Astrocyte (in vitro differentiated cells and primary cell): ENCODE data around the gene ATP8B4. TPM values are rescaled to one million over a fixed set of nuclear protein-coding genes. Genes with fewer than 3 reads are reported as not detected.

Experiments
- DNase-seq: peaks from one replicate; pipeline ENCODE4 v3.0.0-alpha.2; 2010; ENCODE audit warnings: low read depth
- FAIRE-seq: peaks from 2 replicates; lab custom pipeline; 2011; peaks lifted over from hg19 to GRCh38; lab: Jason Lieb, UNC
- H2AFZ ChIP-seq: 2 replicates; pipeline ENCODE4 v1.6.0; 2012; ENCODE audit warnings: low read depth, low read length, inconsistent platforms
- H3K27ac ChIP-seq: 2 replicates; pipeline ENCODE4 v1.5.1; 2011; ENCODE audit warnings: low read depth, low read length, inconsistent platforms
- H3K27me3 ChIP-seq: 2 replicates; pipeline ENCODE4 v1.6.0; 2011; ENCODE audit warnings: low read length, inconsistent platforms; ENCODE audit not compliant: insufficient read depth
- H3K36me3 ChIP-seq: 2 replicates; pipeline ENCODE4 v1.5.1; 2011; ENCODE audit warnings: low read length, inconsistent platforms; ENCODE audit not compliant: insufficient read depth
- H3K4me1 ChIP-seq: 2 replicates; pipeline ENCODE4 v1.5.1; 2011; ENCODE audit warnings: low read length, inconsistent platforms; ENCODE audit not compliant: insufficient read depth
- H3K4me2 ChIP-seq: 2 replicates; pipeline ENCODE4 v1.6.0; 2012; ENCODE audit warnings: low read length, inconsistent platforms
- H3K4me3 ChIP-seq: 2 replicates; pipeline ENCODE4 v1.5.1; 2011; ENCODE audit warnings: low read depth, mild to moderate bottlenecking, low read length, inconsistent platforms; ENCODE audit not compliant: insufficient read depth
- H3K79me2 ChIP-seq: 2 replicates; pipeline ENCODE4 v1.6.0; 2012; ENCODE audit warnings: mild to moderate bottlenecking, low read length, inconsistent platforms; ENCODE audit not compliant: insufficient read depth
- H3K9ac ChIP-seq: 2 replicates; pipeline ENCODE4 v1.6.0; 2012; ENCODE audit warnings: mild to moderate bottlenecking, low read length, inconsistent platforms
- H3K9me3 ChIP-seq: 2 replicates; pipeline ENCODE4 v1.5.1; 2012; ENCODE audit warnings: low read depth, mild to moderate bottlenecking, low read length, inconsistent platforms; ENCODE audit not compliant: insufficient read depth
- H4K20me1 ChIP-seq: 2 replicates; pipeline ENCODE4 v1.6.0; 2012; ENCODE audit warnings: low read length, inconsistent platforms; ENCODE audit not compliant: insufficient read depth
- H3K27ac Mint-ChIP-seq: one replicate; pipeline ENCODE4 v1.8.0; 2021; ENCODE audit warnings: mild to moderate bottlenecking, mixed read lengths; ENCODE audit not compliant: unreplicated experiment
- H3K27me3 Mint-ChIP-seq: one replicate; pipeline ENCODE4 v1.8.0; 2021; ENCODE audit warnings: low read depth, mixed read lengths; ENCODE audit not compliant: unreplicated experiment
- H3K36me3 Mint-ChIP-seq: one replicate; pipeline ENCODE4 v1.8.0; 2021; ENCODE audit warnings: low read depth, mixed read lengths; ENCODE audit not compliant: unreplicated experiment
- H3K4me1 Mint-ChIP-seq: one replicate; pipeline ENCODE4 v1.8.0; 2021; ENCODE audit warnings: low read depth, mixed read lengths; ENCODE audit not compliant: unreplicated experiment
- H3K4me3 Mint-ChIP-seq: one replicate; pipeline ENCODE4 v1.8.0; 2021; ENCODE audit warnings: mild to moderate bottlenecking, moderate library complexity, mixed read lengths; ENCODE audit not compliant: unreplicated experiment
- H3K9me3 Mint-ChIP-seq: one replicate; pipeline ENCODE4 v1.8.0; 2021; ENCODE audit warnings: mild to moderate bottlenecking, mixed read lengths; ENCODE audit not compliant: unreplicated experiment
- CTCF ChIP-seq: IDR thresholded peaks from 2 replicates; pipeline ENCODE4 v1.5.1; 2011; ENCODE audit warnings: low read depth, mild to moderate bottlenecking, inconsistent platforms, low read length, moderate library complexity; ENCODE audit not compliant: insufficient read depth
- EZH2 ChIP-seq: IDR thresholded peaks from 2 replicates; pipeline ENCODE4 v1.6.1; 2012; ENCODE audit warnings: mild to moderate bottlenecking, low read length, inconsistent platforms; ENCODE audit not compliant: insufficient read depth
- total RNA-seq: library from RNA; stranded (reverse); gene quantifications from 2 replicates; pipeline ENCODE4 v1.2.1, GENCODE V29; 2021

The ATP8B4 gene
- total RNA-seq, 1 donor from 2014 or later, result 0.23 TPM

- DNase-seq (no peak), FAIRE-seq (no peak)
- no peaks in the 10 kb centered on the region for H3K9me3 ChIP-seq
- H3K4me2 ChIP-seq, result no peak overlapping the region
- H3K4me3 ChIP-seq, result no peak overlapping the region
- no peaks in the 10 kb centered on the region for H3K4me1 ChIP-seq
- H3K9ac ChIP-seq, result no peak overlapping the region
- no peak overlapping the region for H3K27ac ChIP-seq
- no peaks in the 10 kb centered on the region for H4K20me1 ChIP-seq
- TF ChIP-seq EZH2 (no peak), CTCF (no peak)
- H3K27me3 ChIP-seq, result no peaks in the 10 kb centered on the region
- H3K79me2 ChIP-seq, result no peaks in the 10 kb centered on the region
- Mint-ChIP-seq H3K27ac (no peak overlapping the region), H3K36me3 (no peaks in the 10 kb centered on the region), H3K27me3 (no peaks in the 10 kb centered on the region), H3K4me1 (no peaks in the 10 kb centered on the region), H3K9me3 (no peaks in the 10 kb centered on the region), H3K4me3 (no peak overlapping the region)
- H3K36me3 ChIP-seq, result no peaks in the 10 kb centered on the region
- H2AFZ ChIP-seq, result no peak overlapping the region
Observed at GRCh38 chr15:50149090-50149489, 30.1 kb upstream of the ATP8B4 start.

GRCh38 chr15:50148362-50148963 lies 29.4 kb upstream of the ATP8B4 start:
- H3K36me3 ChIP-seq, result no peaks in the 10 kb centered on the region
- H3K4me3 ChIP-seq, result no peak overlapping the region
- peak; percentile 58 for DNase-seq
- FAIRE-seq, result no peak
- no peak overlapping the region for H3K27ac ChIP-seq
- H4K20me1 ChIP-seq, result no peaks in the 10 kb centered on the region
- no peaks in the 10 kb centered on the region for H3K4me1 ChIP-seq
- H3K27ac Mint-ChIP-seq, result no peak overlapping the region
- no peaks in the 10 kb centered on the region for H3K36me3 Mint-ChIP-seq
- H3K9ac ChIP-seq, result no peak overlapping the region
- H2AFZ ChIP-seq, result no peak overlapping the region
- TF ChIP-seq CTCF (peak; percentile 60), EZH2 (no peak)
- no peaks in the 10 kb centered on the region for H3K4me1 Mint-ChIP-seq
- H3K27me3 ChIP-seq, result no peaks in the 10 kb centered on the region
- H3K9me3 Mint-ChIP-seq, result no peaks in the 10 kb centered on the region
- no peak overlapping the region for H3K4me2 ChIP-seq
- H3K4me3 Mint-ChIP-seq, result no peak overlapping the region
- H3K9me3 ChIP-seq, result no peaks in the 10 kb centered on the region
- H3K27me3 Mint-ChIP-seq, result no peaks in the 10 kb centered on the region
- no peaks in the 10 kb centered on the region for H3K79me2 ChIP-seq

- DNase-seq (no peak), FAIRE-seq (no peak)
- no peaks in the 10 kb centered on the region for H3K27me3 Mint-ChIP-seq
- Histone ChIP-seq H3K9me3 (no peaks in the 10 kb centered on the region), H3K4me1 (no peaks in the 10 kb centered on the region), H3K4me3 (no peak overlapping the region), H3K79me2 (no peaks in the 10 kb centered on the region), H3K27ac (no peak overlapping the region), H3K9ac (no peak overlapping the region), H4K20me1 (no peaks in the 10 kb centered on the region), H3K36me3 (no peaks in the 10 kb centered on the region), H3K27me3 (no peaks in the 10 kb centered on the region), H2AFZ (peak overlapping the region; percentile 65), H3K4me2 (no peak overlapping the region)
- peak overlapping the region; percentile 72 for H3K27ac Mint-ChIP-seq
- no peaks in the 10 kb centered on the region for H3K4me1 Mint-ChIP-seq
- TF ChIP-seq EZH2 (no peak), CTCF (no peak)
- H3K4me3 Mint-ChIP-seq, result no peak overlapping the region
- H3K36me3 Mint-ChIP-seq, result no peaks in the 10 kb centered on the region
- H3K9me3 Mint-ChIP-seq, result no peaks in the 10 kb centered on the region
Observed at GRCh38 chr15:50146632-50147031, 27.6 kb upstream of the ATP8B4 start.
